Stimulated activated CD4-positive, alpha-beta T cell treated with anti-CD3 and anti-CD28 coated beads, Interleukin-12 subunit alpha, Interleukin-12 subunit beta, amount 100 ng/mL, for 4 hours (primary cell): ENCODE results near the gene TBC1D7.

Source experiments
- DNase-seq: peaks from one replicate; pipeline ENCODE4 v3.0.0-alpha.2; 2020

The TBC1D7 gene

GRCh38 chr6:13289789-13290318, 38.5 kb downstream of the TBC1D7 start:
- DNase-seq, result no peak

DNA sequence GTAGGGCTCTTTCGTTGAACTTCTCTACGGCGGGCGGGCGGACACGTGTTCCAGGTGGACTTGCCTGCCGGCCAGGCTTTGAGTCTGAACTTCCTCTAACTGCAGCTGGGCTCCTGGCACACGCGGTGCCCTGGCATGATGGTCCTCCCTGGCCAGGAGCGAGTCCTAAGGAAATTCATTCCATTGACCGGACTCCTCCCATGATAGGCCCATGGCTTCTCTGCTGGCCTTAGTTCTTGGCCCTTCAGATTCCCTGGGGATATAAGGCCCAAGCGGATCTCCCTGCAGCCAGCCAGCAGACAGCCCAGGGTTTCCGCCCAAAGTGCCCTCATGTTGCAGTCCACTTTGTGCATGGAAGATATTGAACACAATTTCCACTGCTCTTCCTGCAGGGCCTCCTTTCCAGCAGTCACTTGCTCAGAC, 39.4 kb downstream of the TBC1D7 start:
- DNase-seq, result no peak

DNA sequence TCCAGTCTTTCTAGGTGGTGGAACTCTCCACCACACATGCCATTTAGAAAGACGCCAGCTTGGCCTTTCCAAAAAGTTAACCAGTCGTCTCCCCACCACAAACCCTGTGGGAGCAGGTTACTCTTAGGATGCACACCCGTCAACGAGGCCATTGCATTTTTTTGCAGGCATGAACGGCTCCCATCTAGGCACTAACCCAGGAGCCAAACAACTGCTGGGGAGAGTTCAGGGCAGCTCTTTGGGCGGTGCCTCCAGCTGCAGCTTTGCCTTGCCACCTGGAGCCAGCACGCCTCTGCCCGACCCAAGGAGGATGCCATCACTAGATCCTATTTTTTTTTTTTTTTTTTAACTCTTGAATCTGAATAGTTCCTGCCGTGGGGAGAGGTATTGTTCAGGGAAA, 39.9 kb downstream of the TBC1D7 start:
- DNase-seq, result no peak

- no peak for DNase-seq
Observed at GRCh38 chr6:13287104-13287503, 41.2 kb downstream of the TBC1D7 start.

DNA sequence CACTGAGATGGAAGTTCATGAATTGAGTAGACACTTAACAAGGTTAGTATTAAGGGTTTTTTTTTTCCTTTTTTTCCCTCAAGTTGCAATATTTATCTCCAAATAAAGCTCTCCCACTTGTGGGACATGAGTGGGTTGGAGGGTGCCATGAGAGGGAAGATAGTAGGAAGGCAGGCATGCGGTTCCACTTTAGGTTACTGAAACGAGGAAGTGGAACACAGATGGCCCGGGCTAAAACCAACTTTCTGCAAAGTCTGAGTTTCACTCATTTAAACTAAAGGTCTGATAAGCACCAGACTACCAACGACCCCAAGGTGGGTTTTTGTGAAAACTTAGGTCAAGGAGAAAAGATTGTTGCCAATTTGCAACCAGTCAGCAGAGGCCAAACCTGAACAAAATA, 42.2 kb downstream of the TBC1D7 start:
- no peak for DNase-seq

GRCh38 chr6:13285705-13286104, 42.6 kb downstream of the TBC1D7 start:
- no peak for DNase-seq

GRCh38 chr6:13284646-13285045, 43.7 kb downstream of the TBC1D7 start:
- no peak for DNase-seq

DNA sequence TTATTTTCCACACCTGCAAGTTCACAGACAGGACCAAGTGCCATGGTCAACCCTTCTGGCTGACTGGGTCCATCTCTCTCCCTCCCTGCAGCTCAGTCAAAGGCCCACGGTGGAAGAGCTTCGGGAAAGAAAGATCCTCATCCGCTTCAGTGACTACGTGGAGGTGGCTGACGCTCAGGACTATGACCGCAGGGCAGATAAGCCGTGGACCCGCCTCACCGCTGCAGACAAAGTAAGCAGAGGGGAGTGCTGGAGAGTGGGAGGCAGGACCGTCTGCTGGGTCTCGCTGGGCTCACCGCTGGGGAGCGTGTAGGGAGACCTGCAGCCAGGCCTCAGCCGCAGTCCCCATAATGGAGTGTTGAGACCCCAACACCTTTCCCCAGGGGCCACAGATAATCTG, 45.0 kb downstream of the TBC1D7 start:
- no peak for DNase-seq

- DNase-seq, result no peak
Observed at GRCh38 chr6:13282393-13283069, 45.8 kb downstream of the TBC1D7 start.

GRCh38 chr6:13281686-13282085, 46.7 kb downstream of the TBC1D7 start:
- DNase-seq, result no peak

- no peak for DNase-seq
Observed at GRCh38 chr6:13280254-13280653, 48.1 kb downstream of the TBC1D7 start.

GRCh38 chr6:13278991-13279390, 49.3 kb downstream of the TBC1D7 start:
- no peak for DNase-seq

DNA sequence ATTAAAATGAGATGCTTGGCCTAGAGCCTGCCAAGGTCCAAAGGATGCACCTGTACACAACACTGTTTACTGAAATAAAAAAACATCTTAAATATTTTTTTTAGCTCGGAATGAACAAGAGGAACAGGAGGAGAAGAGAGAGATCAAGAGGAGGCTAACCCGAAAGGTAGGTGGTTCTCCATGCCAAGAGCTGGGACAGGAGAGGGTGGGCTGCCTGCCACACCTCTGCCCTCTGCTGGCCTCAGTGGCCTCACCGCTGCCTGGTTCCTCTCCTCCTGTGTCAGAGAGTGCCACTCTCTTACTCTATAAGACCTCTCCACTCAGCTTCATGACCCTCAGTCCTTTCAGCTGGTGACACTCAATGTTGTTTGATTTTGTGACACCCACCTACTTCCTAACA, 50.2 kb downstream of the TBC1D7 start:
- no peak for DNase-seq

DNA sequence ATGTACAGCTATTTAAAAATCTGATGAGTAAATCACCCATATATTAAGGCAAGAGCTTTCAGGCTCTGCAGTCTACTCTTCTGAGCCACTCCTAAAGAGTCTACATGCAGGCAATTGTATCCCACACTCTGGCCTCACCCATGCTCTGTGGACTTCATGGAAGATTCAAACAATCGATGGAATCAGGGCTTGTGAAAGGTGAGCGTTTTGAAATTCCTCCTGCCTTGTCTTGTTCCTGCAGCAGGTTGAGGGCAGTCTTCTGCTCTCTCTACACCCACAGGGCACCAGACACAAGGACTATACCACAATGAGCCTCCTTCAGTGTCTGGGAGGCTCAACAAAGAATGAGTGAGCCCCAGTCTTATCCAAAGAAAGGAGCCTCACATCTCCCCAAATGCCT, 51.1 kb downstream of the TBC1D7 start:
- no peak for DNase-seq

- no peak for DNase-seq
Observed at GRCh38 chr6:13275435-13275989, 52.8 kb downstream of the TBC1D7 start.

DNA sequence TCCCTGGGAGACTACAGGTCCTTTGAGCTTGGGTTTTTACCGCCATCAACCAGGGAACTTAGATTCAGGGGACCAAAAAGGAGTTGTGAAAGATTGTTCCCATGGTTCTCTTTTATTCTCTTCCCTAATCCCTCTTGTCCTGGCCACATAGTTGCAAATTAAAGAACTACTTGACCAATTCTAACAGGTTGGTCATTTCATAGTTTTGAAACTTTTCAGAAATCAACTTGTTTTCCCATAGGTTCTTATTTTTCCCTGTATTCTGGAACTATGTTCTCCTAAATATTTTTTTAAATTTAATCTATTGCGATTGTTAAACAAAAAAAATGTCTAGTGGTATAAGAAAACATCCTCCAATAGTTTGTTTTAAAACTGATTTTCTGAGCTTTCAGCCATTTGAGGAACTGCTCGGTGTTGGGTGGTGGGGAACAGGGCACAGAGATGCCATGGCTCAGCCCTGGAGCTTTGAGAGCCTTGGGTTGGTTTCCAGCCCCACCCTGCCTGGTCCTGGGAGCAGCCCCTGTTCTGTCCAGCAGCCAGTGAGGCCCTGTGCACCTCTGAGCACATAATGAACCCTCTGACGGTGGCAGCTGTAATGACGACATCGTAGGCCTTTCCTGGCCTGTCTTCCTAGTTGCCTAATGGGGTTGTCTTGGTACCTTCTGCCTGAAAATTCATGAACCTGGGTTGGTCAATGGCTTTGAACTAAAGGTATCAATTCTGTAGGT, 53.5 kb downstream of the TBC1D7 start:
- DNase-seq, result no peak

- peak; percentile 57 for DNase-seq
Observed at GRCh38 chr6:13273931-13274706, 54.2 kb downstream of the TBC1D7 start.

DNA sequence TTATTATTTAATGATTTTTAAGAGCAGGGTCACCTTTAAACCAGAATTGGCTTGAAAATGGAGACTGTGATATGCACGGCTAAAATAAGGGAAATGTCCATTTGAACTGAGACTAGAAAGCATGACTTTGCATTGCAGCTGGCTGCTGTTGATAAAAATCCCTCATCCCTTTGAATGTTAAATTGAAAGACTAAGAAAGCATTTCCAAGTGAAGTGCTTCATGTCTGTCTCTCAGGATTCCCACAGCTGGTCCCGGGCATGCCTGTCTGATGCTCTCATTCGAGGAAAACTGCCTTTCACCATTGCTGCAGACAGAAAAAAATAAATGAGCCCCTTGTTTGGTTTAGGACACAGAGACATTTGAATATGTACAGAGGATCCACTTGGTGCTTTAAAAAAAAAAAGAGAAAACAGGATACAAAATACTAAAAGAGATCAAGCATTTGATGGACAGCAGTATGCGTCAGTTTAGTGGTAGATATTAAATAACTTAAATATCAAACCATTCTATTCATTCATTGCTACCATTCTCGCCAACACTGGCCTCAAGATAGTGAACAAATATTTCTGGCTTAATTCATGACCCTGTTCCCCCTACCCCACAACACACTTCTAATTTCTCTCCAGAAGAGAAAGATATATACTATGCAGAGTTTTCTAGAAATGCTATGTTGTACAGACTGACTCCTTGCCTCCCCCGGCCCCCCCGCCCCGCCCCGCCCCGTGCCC, 55.0 kb downstream of the TBC1D7 start:
- no peak for DNase-seq

- no peak for DNase-seq
Observed at GRCh38 chr6:13272131-13273046, 55.9 kb downstream of the TBC1D7 start.

- DNase-seq, result no peak
Observed at GRCh38 chr6:13268913-13269518, 59.3 kb downstream of the TBC1D7 start.

GRCh38 chr6:13267142-13267651, 61.1 kb downstream of the TBC1D7 start:
- no peak for DNase-seq
